Right renal pelvis (tissue), 4 donors: ENCODE measurements around the gene GOLGA3. TPM values are rescaled to one million over a fixed set of nuclear protein-coding genes. Genes with fewer than 3 reads are reported as not detected.

Experiments used
- DNase-seq, 4 donors: peaks; one replicate each; pipeline ENCODE4 v3.0.0-alpha.2; 2013; ENCODE audit warnings: low read depth in 4 of 4, low spot score in 3 of 4, missing footprints in 1 of 4
- polyA plus RNA-seq, 4 donors: library from polyadenylated mRNA; unstranded; fragments of 120-200 nt; gene quantifications; one replicate each; pipeline ENCODE4 v1.2.1, GENCODE V29; 2013; ENCODE audit not compliant: insufficient read length in 4 of 4

The GOLGA3 gene
- polyA plus RNA-seq, 4 donors = 22.0 to 26.0 (median 24.3) TPM

GRCh38 chr12:132724506-132725241, 104.0 kb downstream of the GOLGA3 start:
- DNase-seq = no peak

- no peak for DNase-seq
These were observed 104.9 kb downstream of the GOLGA3 start for GRCh38 chr12:132723764-132724140.

GRCh38 chr12:132723015-132723763, 105.5 kb downstream of the GOLGA3 start:
- DNase-seq = no peak

GRCh38 chr12:132720606-132721345, 107.9 kb downstream of the GOLGA3 start:
- no peak for DNase-seq

- no peak for DNase-seq
These were observed 108.7 kb downstream of the GOLGA3 start for GRCh38 chr12:132719954-132720324.

- no peak for DNase-seq
These were observed 109.3 kb downstream of the GOLGA3 start for GRCh38 chr12:132719141-132719953.

Other genes with a start within 250 kb of the GOLGA3 start
- gene LRCOL1, start 218.3 kb downstream of the GOLGA3 start, polyA plus RNA-seq = 1 to 10 TPM; 1.1 to 2.7 (median 2.2) TPM
- gene P2RX2, start 210.1 kb downstream of the GOLGA3 start, polyA plus RNA-seq = 1 to 10 TPM in 3 of 4 donors, under 1 TPM in 1; 0.77 to 2.3 (median 1.3) TPM
- 10 to 100 TPM; 40.5 to 47.5 (median 45.6) TPM for gene POLE, start 141.5 kb downstream of the GOLGA3 start, polyA plus RNA-seq
- 10 to 100 TPM; 43.5 to 61.2 (median 56.7) TPM for gene PXMP2, start 141.3 kb downstream of the GOLGA3 start, polyA plus RNA-seq
- 10 to 100 TPM; 21.0 to 26.4 (median 22.8) TPM for gene PGAM5, start 118.0 kb downstream of the GOLGA3 start, polyA plus RNA-seq
- 10 to 100 TPM; 60.1 to 66.6 (median 62.8) TPM for gene ANKLE2, start 67.0 kb downstream of the GOLGA3 start, polyA plus RNA-seq
- 10 to 100 TPM; 19.4 to 24.0 (median 21.2) TPM for gene CHFR, start 58.7 kb upstream of the GOLGA3 start, polyA plus RNA-seq
- gene ZNF605, start 127.4 kb upstream of the GOLGA3 start, polyA plus RNA-seq = 10 to 100 TPM; 18.5 to 28.2 (median 27.8) TPM
- 10 to 100 TPM; 10.7 to 14.2 (median 12.4) TPM for gene ZNF26, start 157.5 kb upstream of the GOLGA3 start, polyA plus RNA-seq
- 10 to 100 TPM; 55.7 to 81.0 (median 72.7) TPM for gene ZNF84, start 208.6 kb upstream of the GOLGA3 start, polyA plus RNA-seq